Lower lobe of right lung (tissue), 2 donors: Measurements from ENCODE around the gene PNKD. TPM values are rescaled to one million over a fixed set of nuclear protein-coding genes. Genes with fewer than 3 reads are reported as not detected.

Experiments
- ATAC-seq, 2 donors: fragments of 200-7000 bp; cut with Tn5 transposase; one replicate each; pipeline ENCODE4 v1.9.1; 2020 to 2022; ENCODE audit warnings: mild to moderate bottlenecking in 2 of 2, moderate library complexity in 2 of 2
- DNase-seq: peaks from one replicate; pipeline ENCODE4 v3.0.0-alpha.2; 2020
- H3K27ac ChIP-seq: fragments of 200-600 bp; one replicate; pipeline ENCODE4 v1.8.0; 2022
- H3K27me3 ChIP-seq: fragments of 200-600 bp; one replicate; pipeline ENCODE4 v1.8.0; 2022; ENCODE audit warnings: low read depth
- H3K36me3 ChIP-seq: fragments of 200-600 bp; one replicate; pipeline ENCODE4 v1.8.0; 2022; ENCODE audit warnings: mild to moderate bottlenecking
- H3K4me1 ChIP-seq: fragments of 200-600 bp; one replicate; pipeline ENCODE4 v1.8.0; 2022
- H3K4me3 ChIP-seq: fragments of 200-600 bp; one replicate; pipeline ENCODE4 v1.8.0; 2022; ENCODE audit warnings: mild to moderate bottlenecking
- H3K9me3 ChIP-seq: fragments of 200-600 bp; one replicate; pipeline ENCODE4 v1.8.0; 2022
- intact Hi-C: fragments of 100-400 bp; cut with DNase I; formaldehyde crosslinking; loops from one replicate; pipeline ENCODE4 v1.11.0; 2022
- total RNA-seq: library from RNA; stranded (reverse); fragmentation: NEBNext Ultra II Directional; extraction: Animal tissue kit (Norgen Biotek cat#: 25700); gene quantifications from one replicate; pipeline ENCODE4 v1.2.1, GENCODE V29; 2021
- TF ChIP-seq, protein P1 (sequence below): fragments of 200-600 bp; IDR thresholded peaks from one replicate; pipeline ENCODE4 v1.8.0; 2022; ENCODE audit warnings: antibody characterized with exemption, mild to moderate bottlenecking
- donor health status: DM: no; HTN: yes; CAD: no; lungs with severe emphysema.

Gene PNKD
- total RNA-seq, 1 donor from 2014 or later, result 65.8 TPM

DNA sequence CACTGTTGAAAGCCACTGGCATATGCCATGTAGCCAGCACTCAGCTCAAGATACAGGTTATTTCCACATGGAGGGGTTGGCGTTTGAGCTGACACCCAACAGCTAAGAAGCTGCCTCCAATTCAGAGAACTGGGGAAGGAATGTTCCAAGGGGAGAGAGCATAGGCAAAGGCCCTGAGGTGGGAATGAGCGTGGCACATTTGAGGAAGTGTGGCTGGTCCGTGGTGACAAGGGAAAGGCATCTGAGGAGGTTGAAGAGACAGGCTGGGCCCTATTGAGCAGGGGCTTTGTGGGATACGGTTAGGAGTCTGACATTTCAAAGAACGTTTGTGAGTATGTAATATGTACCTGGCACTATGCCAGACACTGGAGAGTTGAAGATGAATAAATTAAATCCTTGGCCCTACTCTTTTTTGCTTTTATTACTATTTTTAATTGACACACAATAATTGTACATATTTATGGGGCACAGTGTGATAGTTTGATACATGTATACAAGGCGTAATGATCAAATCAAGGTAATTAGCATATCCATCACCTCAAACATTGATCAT lies 49.6 kb downstream of the PNKD start:
- no peaks in the 10 kb centered on the region for H3K27me3 ChIP-seq
- no peaks in the 10 kb centered on the region for H3K36me3 ChIP-seq
- ATAC-seq (no peak), DNase-seq (no peak)
- H3K27ac ChIP-seq, result no peak overlapping the region
- TF ChIP-seq, protein P1, sequence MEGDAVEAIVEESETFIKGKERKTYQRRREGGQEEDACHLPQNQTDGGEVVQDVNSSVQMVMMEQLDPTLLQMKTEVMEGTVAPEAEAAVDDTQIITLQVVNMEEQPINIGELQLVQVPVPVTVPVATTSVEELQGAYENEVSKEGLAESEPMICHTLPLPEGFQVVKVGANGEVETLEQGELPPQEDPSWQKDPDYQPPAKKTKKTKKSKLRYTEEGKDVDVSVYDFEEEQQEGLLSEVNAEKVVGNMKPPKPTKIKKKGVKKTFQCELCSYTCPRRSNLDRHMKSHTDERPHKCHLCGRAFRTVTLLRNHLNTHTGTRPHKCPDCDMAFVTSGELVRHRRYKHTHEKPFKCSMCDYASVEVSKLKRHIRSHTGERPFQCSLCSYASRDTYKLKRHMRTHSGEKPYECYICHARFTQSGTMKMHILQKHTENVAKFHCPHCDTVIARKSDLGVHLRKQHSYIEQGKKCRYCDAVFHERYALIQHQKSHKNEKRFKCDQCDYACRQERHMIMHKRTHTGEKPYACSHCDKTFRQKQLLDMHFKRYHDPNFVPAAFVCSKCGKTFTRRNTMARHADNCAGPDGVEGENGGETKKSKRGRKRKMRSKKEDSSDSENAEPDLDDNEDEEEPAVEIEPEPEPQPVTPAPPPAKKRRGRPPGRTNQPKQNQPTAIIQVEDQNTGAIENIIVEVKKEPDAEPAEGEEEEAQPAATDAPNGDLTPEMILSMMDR, result no peak
- H3K4me1 ChIP-seq, result peaks cover 30% of the 10 kb centered on the region
- intact Hi-C loops, result no loop called here
- no peaks in the 10 kb centered on the region for H3K9me3 ChIP-seq
- no peak overlapping the region for H3K4me3 ChIP-seq

DNA sequence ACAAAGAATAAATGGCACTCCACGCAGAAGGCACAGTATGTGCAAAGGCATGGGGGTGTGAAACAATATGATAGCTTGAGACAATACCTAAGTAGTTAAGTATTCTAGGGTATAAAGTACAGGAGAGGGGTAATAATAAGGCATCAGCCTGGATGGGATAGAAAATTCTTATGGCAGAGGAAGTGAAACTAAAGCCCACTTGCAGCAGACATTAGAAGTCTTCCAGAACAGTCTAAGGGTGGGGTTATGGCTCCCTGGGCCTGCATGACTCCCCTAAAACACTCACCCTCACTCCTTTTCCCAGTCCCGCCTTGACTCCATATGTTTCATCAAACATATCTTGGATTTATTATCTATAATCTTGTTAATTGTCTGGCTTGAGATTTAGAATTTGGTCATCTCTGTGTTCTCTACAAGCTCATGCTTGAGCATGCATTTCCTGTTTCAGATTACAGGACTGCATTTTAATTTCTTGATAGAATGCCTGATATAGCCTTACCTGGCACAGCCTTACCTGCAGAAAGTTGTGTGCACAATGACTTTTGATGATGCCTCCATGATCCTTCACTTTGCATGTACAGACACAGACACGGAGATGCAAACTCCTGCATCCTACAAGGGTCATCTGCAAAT lies 50.5 kb downstream of the PNKD start:
- TF ChIP-seq, protein P1, result no peak
- peaks cover 32% of the 10 kb centered on the region for H3K4me1 ChIP-seq

DNA sequence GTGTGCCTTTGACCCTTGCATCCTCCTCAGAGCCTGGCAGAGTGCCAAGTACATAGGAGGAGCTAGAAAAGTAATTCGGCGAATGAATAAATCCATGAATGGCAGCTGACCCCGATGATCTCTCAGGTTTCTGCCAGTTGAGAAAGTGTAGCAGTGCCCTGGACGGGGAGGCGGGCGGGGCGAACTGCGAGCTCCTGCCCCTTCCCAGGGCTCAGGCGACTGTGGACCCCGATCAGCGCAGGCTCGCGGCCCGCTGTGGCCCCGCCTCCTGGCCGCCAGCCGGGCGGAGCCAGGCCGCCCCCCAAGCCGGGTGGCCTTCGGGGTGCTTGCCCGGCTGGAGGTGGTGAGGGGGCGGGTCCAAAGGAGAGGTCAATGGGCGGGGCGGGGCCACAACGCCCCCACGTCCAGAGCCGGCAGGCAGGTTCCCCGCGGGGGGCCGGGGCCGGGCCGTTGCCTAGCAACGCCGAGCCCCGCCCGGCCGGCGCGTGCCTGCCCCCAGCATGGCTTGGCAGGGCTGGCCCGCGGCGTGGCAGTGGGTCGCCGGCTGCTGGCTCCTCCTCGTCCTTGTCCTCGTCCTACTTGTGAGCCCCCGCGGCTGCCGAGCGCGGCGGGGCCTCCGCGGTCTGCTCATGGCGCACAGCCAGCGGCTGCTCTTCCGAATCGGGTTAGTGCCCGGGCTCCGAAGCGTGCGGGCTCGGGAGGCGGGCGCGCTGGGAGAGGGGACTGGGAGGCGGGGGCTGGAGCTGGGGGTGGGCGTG lies 52.6 kb downstream of the PNKD start:
- H3K4me1 ChIP-seq, result peaks cover 48% of the 10 kb centered on the region
- peak overlapping the region; percentile 85 for H3K27ac ChIP-seq
- H3K27me3 ChIP-seq, result no peaks in the 10 kb centered on the region
- intact Hi-C loops, result no loop called here
- H3K36me3 ChIP-seq, result no peaks in the 10 kb centered on the region
- no peaks in the 10 kb centered on the region for H3K9me3 ChIP-seq
- H3K4me3 ChIP-seq, result peak overlapping the region; percentile 75
- peak; percentile 87 for DNase-seq
- peak; percentile 89 to 91 for ATAC-seq
- TF ChIP-seq, protein P1, result no peak

More for the DNA sequence above, 50.5 kb downstream of the PNKD start:
- Histone ChIP-seq H3K9me3 (no peaks in the 10 kb centered on the region), H3K27ac (no peak overlapping the region), H3K36me3 (no peaks in the 10 kb centered on the region), H3K27me3 (no peaks in the 10 kb centered on the region), H3K4me3 (no peak overlapping the region)
- intact Hi-C loops, result no loop called here
- ATAC-seq (no peak), DNase-seq (no peak)

DNA sequence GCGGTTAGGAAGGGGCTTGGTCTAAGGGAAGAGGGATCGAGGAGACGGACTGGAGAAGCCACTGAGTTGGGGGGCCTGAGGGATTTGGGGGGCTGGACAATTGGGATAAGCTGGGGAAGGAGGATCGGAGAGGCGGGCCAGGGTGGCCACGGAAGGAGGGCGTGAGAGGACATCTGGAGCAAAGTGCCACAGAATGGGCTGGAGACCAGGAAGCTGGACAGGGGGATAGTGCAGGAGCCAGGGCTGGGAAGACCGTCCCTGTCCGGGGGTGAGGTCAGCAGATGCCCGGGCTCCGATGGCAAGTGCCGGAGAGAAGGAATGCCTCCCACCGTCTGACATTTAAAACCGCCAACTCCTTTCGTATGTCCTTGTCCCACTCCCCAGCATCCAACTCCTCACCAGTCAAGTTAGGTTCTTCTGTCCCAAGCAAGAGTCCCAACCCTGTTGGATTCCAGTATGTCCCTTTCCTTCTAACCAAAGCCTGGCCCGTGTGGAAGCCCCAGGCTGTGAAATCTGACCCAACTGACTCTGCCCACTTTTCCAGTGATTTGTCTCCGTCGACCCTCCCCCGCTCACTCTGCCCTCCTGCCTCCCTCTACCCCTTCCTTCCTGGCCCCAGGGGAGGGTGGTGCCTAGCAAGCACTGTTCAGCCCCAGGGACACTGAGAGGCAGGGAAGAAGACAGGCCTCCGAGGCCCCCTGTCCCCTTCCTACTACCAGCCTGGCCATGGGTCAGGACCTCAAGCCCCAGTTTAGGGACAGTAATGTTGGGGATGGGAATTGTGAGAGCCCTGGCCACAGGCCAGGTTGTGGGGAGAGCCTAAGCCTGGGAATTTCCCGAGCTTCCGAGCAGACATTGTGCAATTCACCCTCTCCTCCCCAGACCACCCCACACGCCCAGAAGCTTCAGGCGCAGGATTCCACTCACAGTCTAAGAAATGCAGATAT lies 53.5 kb downstream of the PNKD start:
- Histone ChIP-seq H3K27ac (peak overlapping the region; percentile 85), H3K27me3 (no peaks in the 10 kb centered on the region), H3K36me3 (no peaks in the 10 kb centered on the region), H3K4me3 (peak overlapping the region; percentile 75), H3K4me1 (peaks cover 57% of the 10 kb centered on the region), H3K9me3 (no peaks in the 10 kb centered on the region)
- ATAC-seq, result peak; percentile 44 to 48
- TF ChIP-seq, protein P1, result no peak
- intact Hi-C loops, result no loop called here
- DNase-seq, result peak; percentile 59

DNA sequence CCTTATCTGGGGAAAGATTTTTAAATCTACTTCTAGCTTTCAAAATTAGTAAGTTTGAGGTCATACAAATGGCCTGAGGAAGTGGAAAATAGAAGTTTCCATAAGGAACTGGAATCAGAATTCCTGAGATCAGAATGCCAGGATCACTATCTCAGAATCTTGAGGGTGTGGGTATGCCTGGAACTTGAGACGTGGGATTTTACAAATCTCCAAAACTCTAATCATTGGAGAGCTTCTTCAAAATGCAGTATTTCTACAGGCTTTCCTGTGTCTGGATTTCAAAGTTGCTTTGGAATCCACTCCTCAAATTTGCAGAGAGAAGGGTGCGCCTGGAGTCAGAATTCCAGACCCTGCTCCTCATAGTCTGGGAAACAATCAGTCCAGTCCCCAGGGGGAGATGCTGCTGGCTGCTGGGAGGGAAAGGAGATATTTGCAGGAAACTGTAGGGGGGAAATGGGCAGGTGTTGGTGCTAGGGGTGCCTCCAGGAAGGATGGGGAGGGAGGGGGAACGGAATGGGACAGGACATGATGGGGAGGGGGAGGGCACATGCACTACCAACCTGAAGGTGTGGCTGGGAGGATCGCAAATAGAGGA lies 55.3 kb downstream of the PNKD start:
- intact Hi-C loops, result no loop called here
- Histone ChIP-seq H3K27ac (no peak overlapping the region), H3K4me3 (no peak overlapping the region), H3K9me3 (no peaks in the 10 kb centered on the region), H3K36me3 (no peaks in the 10 kb centered on the region), H3K27me3 (no peaks in the 10 kb centered on the region), H3K4me1 (peaks cover 75% of the 10 kb centered on the region)
- no peak for ATAC-seq
- TF ChIP-seq, protein P1, result no peak
- no peak for DNase-seq
